Astrocyte of the cerebellum (primary cell): ENCODE data around the gene P2RY8.
"Not testable (repeated sequence)": the region's sequence is repeated elsewhere in the genome, so short reads cannot be mapped to it uniquely, and the experiment has no call there.

Source experiments
- DNase-seq: peaks from one replicate; pipeline ENCODE4 v3.0.0-alpha.2; 2011; ENCODE audit warnings: low read depth
- H3K4me3 ChIP-seq: 2 replicates; pipeline ENCODE4 v1.5.1; 2011; ENCODE audit warnings: mild to moderate bottlenecking, low read depth, low read length, moderate library complexity
- CTCF ChIP-seq: IDR thresholded peaks from 2 replicates; pipeline ENCODE4 v1.5.1; 2012; ENCODE audit warnings: low read length, low read depth, moderate library complexity, mild to moderate bottlenecking; ENCODE audit errors: missing control alignments
- in situ Hi-C: cut with HindIII; loops from 2 replicates; pipeline ENCODE4 v1.10.0; 2017; ENCODE audit warnings: low sequenced_read_pairs

P2RY8 gene

GRCh38 chrX:1500701-1501624, 36.0 kb downstream of the P2RY8 start:
- H3K4me3 ChIP-seq, result no peak overlapping the region
- in situ Hi-C loops, result no loop called here
- TF ChIP-seq CTCF, result no peak
- no peak for DNase-seq

- in situ Hi-C loops, result no loop called here
- H3K4me3 ChIP-seq, result no peak overlapping the region
- TF ChIP-seq CTCF, result no peak
- DNase-seq, result no peak
Measured at GRCh38 chrX:1496076-1496475, 40.9 kb downstream of the P2RY8 start.

DNA sequence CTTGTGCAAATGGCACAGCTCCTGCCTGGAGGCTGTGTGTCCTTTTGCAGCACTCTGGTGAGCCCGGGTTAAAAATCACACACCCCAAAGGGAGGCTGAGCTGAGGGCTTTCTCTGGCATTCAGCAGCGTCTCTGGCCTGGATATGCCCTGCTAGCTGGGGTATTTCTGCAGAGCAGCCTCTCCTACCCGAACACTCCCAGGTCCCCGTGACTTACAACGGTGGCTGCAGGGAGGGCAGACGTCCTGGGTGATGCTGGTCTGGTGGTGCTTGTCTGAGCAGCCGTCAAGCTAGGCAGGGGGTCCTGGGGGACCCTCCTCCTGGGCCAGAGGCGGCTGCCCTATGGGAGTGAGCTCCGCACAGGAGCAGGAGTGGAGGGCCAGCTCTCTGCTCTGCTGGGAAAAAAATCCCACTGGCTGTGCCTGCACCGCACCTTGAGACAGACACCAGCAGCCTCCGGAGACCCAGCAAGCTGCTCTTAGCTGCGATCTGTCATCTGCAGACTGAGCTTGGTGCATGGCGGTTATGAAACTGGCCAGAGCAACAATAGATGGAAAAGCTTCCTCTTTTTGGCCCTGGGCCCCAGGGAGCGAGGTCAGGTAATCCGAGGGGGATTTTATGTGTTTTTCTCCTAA, 43.0 kb downstream of the P2RY8 start:
- DNase-seq, result no peak
- in situ Hi-C loops, result no loop called here
- TF ChIP-seq CTCF, result no peak
- H3K4me3 ChIP-seq, result no peak overlapping the region

DNA sequence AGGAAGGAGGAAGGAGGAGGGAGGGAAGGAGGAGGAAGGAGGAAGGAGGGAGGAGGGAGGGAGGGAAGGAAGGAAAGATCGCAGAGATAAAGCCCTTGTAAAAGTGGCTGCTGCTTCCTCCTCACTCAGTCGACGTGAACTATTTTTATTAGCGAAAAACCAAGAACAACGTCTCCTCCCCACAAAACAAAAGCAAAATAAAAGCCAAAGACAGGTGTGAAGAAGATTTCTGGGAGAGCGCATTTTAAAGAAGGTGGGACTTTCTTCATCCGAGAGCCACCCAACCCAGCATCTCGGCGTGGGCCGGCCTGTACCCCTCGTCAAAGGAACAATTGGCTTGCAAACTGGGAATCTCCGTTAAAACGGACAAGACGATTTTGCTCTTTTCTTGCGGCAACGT, 43.6 kb downstream of the P2RY8 start:
- no peak overlapping the region for H3K4me3 ChIP-seq
- no peak for TF ChIP-seq CTCF
- in situ Hi-C loops, result no loop called here
- no peak for DNase-seq

- no peak for DNase-seq
- in situ Hi-C loops, result no loop called here
- H3K4me3 ChIP-seq, result no peak overlapping the region
- TF ChIP-seq CTCF, result no peak
Measured at GRCh38 chrX:1492421-1493012, 44.5 kb downstream of the P2RY8 start.

- no peak for TF ChIP-seq CTCF
- DNase-seq, result no peak
- in situ Hi-C loops, result no loop called here
- no peak overlapping the region for H3K4me3 ChIP-seq
Measured at GRCh38 chrX:1491851-1492349, 45.1 kb downstream of the P2RY8 start.

- DNase-seq, H3K4me3 ChIP-seq, in situ Hi-C loops: not testable (repeated sequence)
Measured at GRCh38 chrX:1491248-1491647, 45.7 kb downstream of the P2RY8 start.

DNA sequence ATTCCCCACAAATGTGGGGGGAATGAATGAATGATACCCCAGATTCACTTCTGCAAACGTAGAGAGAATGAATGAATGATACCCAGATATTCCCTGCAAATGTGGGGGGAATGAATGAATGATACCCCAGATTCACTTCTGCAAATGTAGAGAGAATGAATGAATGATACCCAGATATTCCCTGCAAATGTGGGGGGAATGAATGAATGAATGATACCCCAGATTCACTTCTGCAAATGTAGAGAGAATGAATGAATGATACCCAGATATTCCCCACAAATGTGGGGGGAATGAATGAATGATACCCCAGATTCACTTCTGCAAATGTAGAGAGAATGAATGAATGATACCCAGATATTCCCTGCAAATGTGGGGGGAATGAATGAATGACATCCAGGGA, 46.3 kb downstream of the P2RY8 start:
- H3K4me3 ChIP-seq, in situ Hi-C loops, DNase-seq: not testable (repeated sequence)

DNA sequence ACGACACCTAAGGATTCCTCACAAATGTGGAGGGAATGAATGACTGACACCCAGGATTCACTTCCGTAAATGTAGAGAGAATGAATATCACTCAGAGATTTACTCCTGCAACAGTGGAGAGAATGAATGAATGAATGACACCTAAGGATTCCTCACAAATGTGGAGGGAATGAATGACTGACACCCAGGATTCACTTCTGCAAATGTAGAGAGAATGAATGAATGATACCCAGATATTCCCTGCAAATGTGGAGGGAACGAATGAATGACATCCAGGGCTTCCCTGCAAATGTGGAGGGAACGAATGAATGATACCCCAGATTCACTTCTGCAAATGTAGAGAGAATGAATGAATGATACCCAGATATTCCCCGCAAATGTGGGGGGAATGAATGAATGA, 47.6 kb downstream of the P2RY8 start:
- DNase-seq, result not testable (repeated sequence)

More for the DNA sequence above, 47.6 kb downstream of the P2RY8 start:
- in situ Hi-C loops, H3K4me3 ChIP-seq: not testable (repeated sequence)
